ENCODE results near the gene UBL3. TPM values are rescaled to one million over a fixed set of nuclear protein-coding genes. Genes with fewer than 3 reads are reported as not detected.

UBL3 gene
- total and polyA plus RNA-seq, 2 of the 8 experiments (the other 6 are each of a cell fraction or from before 2014, with no cell fraction given), result 5.3 to 16.1 TPM

- no peak overlapping the region for H2BK12ac ChIP-seq (ENCODE audit: low read depth, low read length)
- no peak for DNase-seq (ENCODE audit: low read depth in 1 of 2, low spot score in 2 of 2)
- no peaks in the 10 kb centered on the region for H3K36me3 ChIP-seq (ENCODE audit: control insufficient read depth in 2 of 4, insufficient read depth in 4 of 4, low read length in 3 of 4)
- H2AFZ ChIP-seq (ENCODE audit: low read length), result no peak overlapping the region
- no peak overlapping the region for H3K4me2 ChIP-seq (ENCODE audit: insufficient read depth in 1 of 2, low read depth in 2 of 2, low read length in 2 of 2)
- H3K23ac ChIP-seq (ENCODE audit: insufficient read length), result no peak overlapping the region
- POLR2A ChIA-PET (ENCODE audit: partially characterized antibody), result interaction anchor here (0.7 kb wide), 1 partner anchor 230 kb away, joined by 3 read pairs; no protein-coding TSS in a partner anchor
- no peak overlapping the region for H4K91ac ChIP-seq (replicated peaks; ENCODE audit: insufficient read length, low read length)
- no peak overlapping the region for H3K4ac ChIP-seq (replicated peaks; ENCODE audit: insufficient read length, low read depth, low read length)
- H2BK15ac ChIP-seq (ENCODE audit: low read length), result no peak overlapping the region
- no peaks in the 10 kb centered on the region for H4K20me1 ChIP-seq (replicated peaks in 1 of 2; ENCODE audit: control insufficient read depth in 1 of 2, insufficient read depth in 2 of 2, low read length in 2 of 2)
- no peaks in the 10 kb centered on the region for H3K23me2 ChIP-seq (ENCODE audit: low read depth, low read length)
- H3K14ac ChIP-seq (ENCODE audit: insufficient read length), result no peak overlapping the region
- H2AK5ac ChIP-seq (ENCODE audit: low read depth, low read length), result no peak overlapping the region
- no peak overlapping the region for H2BK120ac ChIP-seq (replicated peaks; ENCODE audit: low read depth, low read length)
- WGBS, 2 experiments (ENCODE audit: extremely low coverage in 1 of 2, insufficient coverage in 1 of 2, insufficient read length in 1 of 2, insufficient replicate concordance in 2 of 2, low coverage in 1 of 2, low lambda C conversion rate in 2 of 2, missing lambda C conversion rate in 1 of 2), result 90% methylated on average over 1 of the region's 1 CpG; no CpG with 5 or more reads in 1 of the 2 experiments
- no peaks in the 10 kb centered on the region for H3K79me1 ChIP-seq (ENCODE audit: low read depth, low read length)
- no peak overlapping the region for H2BK5ac ChIP-seq (ENCODE audit: low read depth, low read length)
- no peaks in the 10 kb centered on the region for H3K27me3 ChIP-seq (replicated peaks in 1 of 4; ENCODE audit: control insufficient read depth in 3 of 4, extremely low read depth in 1 of 4, insufficient read depth in 3 of 4, low read length in 3 of 4)
- H3K27ac ChIP-seq (ENCODE audit: low read depth, low read length), result no peak overlapping the region
- H4K8ac ChIP-seq (ENCODE audit: extremely low read depth, insufficient read depth, low read length), result no peak overlapping the region
- no peak overlapping the region for H4K5ac ChIP-seq (ENCODE audit: insufficient read length, low read depth, low read length)
- no peak overlapping the region for H2BK20ac ChIP-seq (ENCODE audit: low read length)
- H3K9ac ChIP-seq (replicated peaks in 1 of 4; ENCODE audit: extremely low read depth in 1 of 4, low read depth in 3 of 4, low read length in 3 of 4), result no peak overlapping the region
- CTCF ChIA-PET (ENCODE audit: partially characterized antibody), result interaction anchor here (1.3 kb wide), 1 partner anchor 86 kb away, joined by 3 read pairs; no protein-coding TSS in a partner anchor
- H3K56ac ChIP-seq (replicated peaks; ENCODE audit: insufficient read length, low read depth, low read length), result no peak overlapping the region
- no peak overlapping the region for H3K18ac ChIP-seq (ENCODE audit: extremely low read depth, low read length)
- H3K4me1 ChIP-seq (replicated peaks in 1 of 4; ENCODE audit: control insufficient read depth in 3 of 4, insufficient read depth in 4 of 4, low read length in 3 of 4), result no peaks in the 10 kb centered on the region
- H3K79me2 ChIP-seq (ENCODE audit: control insufficient read depth in 1 of 2, insufficient read depth in 2 of 2, low read length in 2 of 2), result peaks cover 0 to 55% of the 10 kb centered on the region in 2 experiments; a peak in 2 of 4 replicates
- TF ChIP-seq ASH2L (IDR thresholded peaks at IDR 0.05; ENCODE audit: low read length) (no peak), HDAC6 (IDR thresholded peaks at IDR 0.05; ENCODE audit: low read depth, low read length) (no peak), HDAC2 (IDR thresholded peaks at IDR 0.05; ENCODE audit: borderline replicate concordance in 1 of 2, low read depth in 2 of 2, low read length in 2 of 2) (no peak), RAD21 (IDR thresholded peaks at IDR 0.05 in 1 of 2, conservative IDR thresholded peaks at IDR 0.05 in 1 of 2; ENCODE audit: low read depth in 2 of 2, low read length in 2 of 2) (no peak), ZNF274 (IDR thresholded peaks at IDR 0.05; ENCODE audit: borderline replicate concordance, extremely low read depth, low read length) (no peak), RFX5 (IDR thresholded peaks at IDR 0.05; ENCODE audit: borderline replicate concordance, low read depth, low read length) (no peak), JUN (IDR thresholded peaks at IDR 0.05; ENCODE audit: low read depth, low read length) (no peak)
- no peaks in the 10 kb centered on the region for H3K9me3 ChIP-seq (ENCODE audit: insufficient read depth in 2 of 2, low read depth in 1 of 2, low read length in 1 of 2)
- no peak overlapping the region for H3K4me3 ChIP-seq (ENCODE audit: extremely low read depth in 1 of 4, insufficient read depth in 2 of 4, low read depth in 3 of 4, low read length in 4 of 4)
- no peak for FAIRE-seq
Measured at GRCh38 chr13:29786698-29787097, 63.7 kb downstream of the UBL3 start.
